HL-60 (cell line): ENCODE results near the gene ITGA8.

Experiments
- DNase-seq, 2 experiments: peaks; one replicate each; pipeline ENCODE4 v3.0.0-alpha.2; 2010 to 2020; ENCODE audit warnings: low read depth in 1 of 2, low spot score in 1 of 2
- H3K27ac ChIP-seq: fragments of 250-450 bp; sonication (Bioruptor Pico); replicated peaks from 2 replicates; pipeline ENCODE4 v1.5.1; 2020; ENCODE audit warnings: mild to moderate bottlenecking, moderate library complexity
- H3K27me3 ChIP-seq: fragments of 250-450 bp; sonication (Bioruptor Pico); 2 replicates; pipeline ENCODE4 v1.5.1; 2021; ENCODE audit warnings: mild to moderate bottlenecking, moderate library complexity; ENCODE audit not compliant: insufficient read depth, poor library complexity, severe bottlenecking
- H3K4me3 ChIP-seq: replicated peaks from 2 replicates; pipeline ENCODE4 v1.5.1; 2011; ENCODE audit warnings: mild to moderate bottlenecking, control low read depth, low read length; ENCODE audit not compliant: insufficient read depth
- CTCF ChIP-seq: IDR thresholded peaks from one replicate; pipeline ENCODE4 v1.5.1; 2011; ENCODE audit warnings: low read length, control low read depth, inconsistent platforms; ENCODE audit not compliant: insufficient read depth
- GABPA ChIP-seq: IDR thresholded peaks from 2 replicates; pipeline ENCODE4 v1.6.1; 2012; ENCODE audit warnings: low read depth
- POLR2AphosphoS5 ChIP-seq: IDR thresholded peaks from 2 replicates; pipeline ENCODE4 v1.6.1; 2012; ENCODE audit warnings: low read depth
- REST ChIP-seq: IDR thresholded peaks from 2 replicates; pipeline ENCODE4 v1.6.1; 2012; ENCODE audit warnings: low read depth; ENCODE audit not compliant: insufficient replicate concordance
- SPI1 ChIP-seq: IDR thresholded peaks from 2 replicates; pipeline ENCODE4 v1.6.1; 2012; ENCODE audit warnings: low read depth, mild to moderate bottlenecking, borderline replicate concordance

Gene ITGA8

GRCh38 chr10:15505329-15505728, 214.4 kb downstream of the ITGA8 start:
- no peak for TF ChIP-seq GABPA
- TF ChIP-seq CTCF = no peak
- TF ChIP-seq SPI1 = no peak
- no peak for TF ChIP-seq REST
- no peak for TF ChIP-seq POLR2AphosphoS5
- no peak for DNase-seq
- Histone ChIP-seq H3K27ac (no peak overlapping the region), H3K4me3 (no peak overlapping the region), H3K27me3 (no peaks in the 10 kb centered on the region)

GRCh38 chr10:15504101-15504840, 215.5 kb downstream of the ITGA8 start:
- TF ChIP-seq GABPA (no peak), CTCF (no peak), SPI1 (no peak), REST (no peak), POLR2AphosphoS5 (no peak)
- H3K27me3 ChIP-seq = no peaks in the 10 kb centered on the region
- H3K27ac ChIP-seq = no peak overlapping the region
- no peak for DNase-seq
- no peak overlapping the region for H3K4me3 ChIP-seq

- Histone ChIP-seq H3K4me3 (no peak overlapping the region), H3K27ac (no peak overlapping the region), H3K27me3 (no peaks in the 10 kb centered on the region)
- TF ChIP-seq SPI1 (no peak), REST (no peak), POLR2AphosphoS5 (no peak), CTCF (no peak), GABPA (no peak)
- DNase-seq = no peak
Measured at GRCh38 chr10:15494850-15495506, 224.7 kb downstream of the ITGA8 start.
